KOPT-K1 (cell line): ENCODE data around the gene HHAT.
"Not testable (repeated sequence)": the region's sequence is repeated elsewhere in the genome, so short reads cannot be mapped to it uniquely, and the experiment has no call there.

Source experiments
- H3K27ac ChIP-seq: fragments of 200-600 bp; sonication (generic); 2 replicates; pipeline ENCODE4 v1.5.1; 2016; ENCODE audit warnings: antibody characterized with exemption, mild to moderate bottlenecking, low read depth, low read length; ENCODE audit not compliant: poor library complexity, severe bottlenecking
- H3K36me3 ChIP-seq: fragments of 200-600 bp; sonication (generic); 2 replicates; pipeline ENCODE4 v1.5.1; 2017; ENCODE audit warnings: antibody characterized with exemption, mild to moderate bottlenecking, low read length, moderate library complexity; ENCODE audit not compliant: insufficient read depth
- H3K9me3 ChIP-seq: fragments of 200-600 bp; sonication (generic); 2 replicates; pipeline ENCODE4 v1.5.1; 2017; ENCODE audit warnings: antibody characterized with exemption, low read length, mild to moderate bottlenecking; ENCODE audit not compliant: insufficient read depth, poor library complexity, severe bottlenecking

HHAT gene

DNA sequence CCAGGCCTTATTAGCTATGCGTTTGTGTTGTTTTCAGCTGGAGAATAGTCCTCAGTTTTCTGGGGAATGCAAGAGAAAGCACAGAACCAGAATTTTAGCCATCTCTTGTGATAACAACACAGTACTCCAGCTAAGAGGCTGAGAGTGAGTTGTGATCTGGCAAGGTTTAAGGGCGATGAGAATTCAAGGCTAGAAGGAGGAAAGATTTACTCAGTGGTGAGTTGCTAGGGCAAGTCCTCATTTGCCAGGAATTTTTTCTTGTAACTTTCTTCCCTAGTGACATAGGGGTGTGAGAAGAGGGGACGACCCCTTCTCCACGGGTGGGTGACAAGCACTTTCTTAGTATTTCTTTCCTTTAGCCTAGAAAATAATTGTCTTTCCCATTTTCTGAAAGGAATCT lies 53.2 kb downstream of the HHAT start:
- no peaks in the 10 kb centered on the region for H3K9me3 ChIP-seq
- H3K36me3 ChIP-seq: no peaks in the 10 kb centered on the region
- H3K27ac ChIP-seq: no peak overlapping the region

DNA sequence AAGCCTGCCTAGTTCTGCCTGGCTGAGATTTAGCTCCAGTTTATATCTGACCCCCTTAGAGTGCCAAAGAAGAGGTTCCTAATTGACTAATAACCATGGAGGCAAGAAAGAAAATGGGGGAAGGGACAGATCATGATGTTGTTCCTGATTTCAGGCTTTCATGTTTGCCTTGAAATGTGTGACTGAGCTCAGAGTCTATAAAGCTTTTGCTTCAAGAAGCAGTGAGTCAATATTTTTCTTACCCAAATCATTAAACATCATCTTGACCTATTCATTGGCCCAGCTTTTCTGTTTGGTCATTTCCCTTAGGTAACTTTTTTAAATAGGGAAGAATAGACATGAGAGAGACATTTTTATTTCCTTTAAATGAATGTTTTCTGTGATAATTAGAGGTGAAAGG lies 55.9 kb downstream of the HHAT start:
- H3K9me3 ChIP-seq: no peaks in the 10 kb centered on the region
- H3K36me3 ChIP-seq: no peaks in the 10 kb centered on the region
- no peak overlapping the region for H3K27ac ChIP-seq

DNA sequence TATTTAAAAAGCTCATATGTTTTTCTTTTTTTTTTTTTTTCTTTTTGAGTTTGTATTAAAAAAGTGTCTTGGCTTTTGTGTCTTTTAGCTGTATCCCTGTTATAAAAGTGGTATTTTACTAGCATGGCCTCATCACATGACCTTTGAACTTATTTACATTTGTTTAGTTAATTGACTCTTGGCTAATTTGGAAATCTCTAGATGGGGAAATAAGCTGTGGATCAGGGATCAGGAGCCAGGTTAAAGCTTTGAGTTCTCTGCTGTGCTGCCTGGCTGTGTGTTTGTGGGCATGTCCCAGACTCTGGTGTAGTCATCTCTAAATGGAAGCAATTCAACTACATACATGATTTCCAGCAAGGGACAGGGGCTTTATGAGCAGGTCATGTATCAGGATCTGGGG lies 56.5 kb downstream of the HHAT start:
- Histone ChIP-seq H3K27ac (no peak overlapping the region), H3K36me3 (no peaks in the 10 kb centered on the region), H3K9me3 (no peaks in the 10 kb centered on the region)

DNA sequence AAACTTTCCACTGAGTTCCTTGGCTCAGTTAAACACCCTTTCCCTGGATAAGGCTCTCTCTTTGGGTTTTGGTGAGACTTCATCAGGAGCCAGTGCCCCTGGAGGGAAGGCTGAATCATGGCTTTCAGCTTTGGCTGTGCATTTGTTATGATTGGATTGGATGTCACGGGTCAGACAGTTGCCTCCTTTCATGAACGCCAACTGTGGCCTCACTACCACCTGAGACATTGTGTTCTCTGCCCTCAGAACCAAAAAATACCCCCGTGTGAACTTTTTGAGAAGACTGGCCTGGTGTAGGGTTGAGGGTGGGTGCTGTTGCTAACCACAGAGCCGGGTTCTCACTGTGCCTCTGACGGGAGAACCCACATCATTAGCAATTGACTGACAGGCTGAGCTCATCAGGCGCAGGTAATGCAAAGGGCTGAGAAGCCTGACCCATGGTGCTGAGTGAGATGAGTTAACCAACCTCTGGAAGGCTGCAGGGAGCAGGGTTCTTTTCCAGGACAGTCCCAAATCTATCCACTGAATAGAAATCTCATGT lies 65.6 kb downstream of the HHAT start:
- no peaks in the 10 kb centered on the region for H3K36me3 ChIP-seq
- peak overlapping the region; percentile 2 for H3K27ac ChIP-seq
- H3K9me3 ChIP-seq: no peaks in the 10 kb centered on the region

DNA sequence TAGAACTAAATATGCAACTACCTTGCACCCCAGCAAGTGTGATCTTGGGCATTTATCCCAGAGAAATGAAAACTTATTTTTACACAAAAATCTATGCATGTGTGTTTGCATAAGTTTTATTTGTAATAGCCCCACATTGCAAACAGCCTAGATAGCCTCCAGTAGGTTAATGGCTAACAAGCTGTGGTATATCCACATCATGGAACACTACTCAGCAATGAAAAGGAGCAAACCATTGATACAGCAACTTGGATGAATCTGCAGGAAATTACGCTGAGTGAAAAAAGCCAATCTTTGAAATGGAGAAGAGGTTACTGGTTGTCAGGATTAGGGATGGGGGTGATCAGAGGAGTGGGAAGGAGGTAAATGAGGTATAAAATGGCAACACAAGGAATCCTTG lies 67.8 kb downstream of the HHAT start:
- no peaks in the 10 kb centered on the region for H3K36me3 ChIP-seq
- no peaks in the 10 kb centered on the region for H3K9me3 ChIP-seq
- no peak overlapping the region for H3K27ac ChIP-seq

DNA sequence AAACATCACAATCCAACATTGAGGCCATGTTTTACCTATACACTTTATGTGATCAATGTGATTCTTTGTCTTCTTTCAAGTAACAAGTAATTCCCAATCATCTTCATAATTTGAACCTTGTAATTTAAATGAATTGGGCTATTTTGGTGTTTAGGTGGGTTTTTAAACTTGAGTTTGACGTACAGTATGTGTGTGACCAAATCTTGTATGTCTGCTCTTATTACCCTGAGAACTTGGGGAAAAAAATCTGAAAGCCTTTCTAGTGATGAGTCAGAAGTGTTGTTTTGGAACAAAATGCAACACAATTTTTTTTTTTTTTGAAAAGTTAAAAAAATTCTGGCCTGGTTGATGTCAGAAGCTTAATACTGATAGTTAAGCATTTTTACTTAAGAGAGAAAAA lies 68.5 kb downstream of the HHAT start:
- no peak overlapping the region for H3K27ac ChIP-seq
- no peaks in the 10 kb centered on the region for H3K9me3 ChIP-seq

DNA sequence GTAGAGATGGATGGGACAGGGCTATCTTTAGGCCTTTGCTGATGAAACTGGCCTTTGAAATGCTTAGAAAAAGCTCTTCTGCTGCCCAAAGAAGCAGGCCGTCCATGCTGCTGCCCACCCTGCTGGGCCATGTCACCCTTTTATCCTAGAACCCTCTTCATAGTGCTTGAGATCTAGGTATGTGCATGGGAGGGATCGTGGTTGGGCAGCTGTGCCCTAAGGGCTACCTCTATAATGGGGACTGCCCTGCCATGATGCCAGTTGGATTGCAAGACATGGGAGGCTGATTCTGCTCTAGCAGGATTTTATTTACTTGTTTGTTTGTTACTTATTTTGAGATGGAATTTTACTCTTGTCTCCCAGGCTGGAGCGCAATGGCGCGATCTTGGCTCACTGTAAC lies 69.0 kb downstream of the HHAT start:
- Histone ChIP-seq H3K9me3 (no peaks in the 10 kb centered on the region), H3K36me3 (no peaks in the 10 kb centered on the region), H3K27ac (no peak overlapping the region)

More for the DNA sequence above, 68.5 kb downstream of the HHAT start:
- no peaks in the 10 kb centered on the region for H3K36me3 ChIP-seq

DNA sequence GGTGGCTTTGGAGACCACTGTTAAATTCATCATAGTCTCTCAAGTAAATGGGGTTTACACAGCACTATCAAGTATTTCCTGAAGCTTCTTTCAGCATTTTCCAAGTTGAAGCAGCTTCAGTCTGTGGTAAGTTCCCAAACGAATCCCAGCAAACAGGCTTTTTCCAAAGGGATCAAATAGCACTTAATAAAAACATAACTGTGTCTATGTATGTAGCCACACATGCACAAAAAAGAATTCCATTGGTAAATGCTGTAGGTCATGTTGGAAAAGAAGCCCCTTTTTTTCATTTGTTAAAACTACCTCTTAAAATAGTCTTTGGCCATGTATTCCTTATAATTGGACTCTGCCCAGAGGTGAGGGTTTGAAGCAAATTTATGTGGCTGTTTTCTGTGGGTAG lies 69.8 kb downstream of the HHAT start:
- Histone ChIP-seq H3K9me3 (no peaks in the 10 kb centered on the region), H3K36me3 (no peaks in the 10 kb centered on the region), H3K27ac (no peak overlapping the region)

DNA sequence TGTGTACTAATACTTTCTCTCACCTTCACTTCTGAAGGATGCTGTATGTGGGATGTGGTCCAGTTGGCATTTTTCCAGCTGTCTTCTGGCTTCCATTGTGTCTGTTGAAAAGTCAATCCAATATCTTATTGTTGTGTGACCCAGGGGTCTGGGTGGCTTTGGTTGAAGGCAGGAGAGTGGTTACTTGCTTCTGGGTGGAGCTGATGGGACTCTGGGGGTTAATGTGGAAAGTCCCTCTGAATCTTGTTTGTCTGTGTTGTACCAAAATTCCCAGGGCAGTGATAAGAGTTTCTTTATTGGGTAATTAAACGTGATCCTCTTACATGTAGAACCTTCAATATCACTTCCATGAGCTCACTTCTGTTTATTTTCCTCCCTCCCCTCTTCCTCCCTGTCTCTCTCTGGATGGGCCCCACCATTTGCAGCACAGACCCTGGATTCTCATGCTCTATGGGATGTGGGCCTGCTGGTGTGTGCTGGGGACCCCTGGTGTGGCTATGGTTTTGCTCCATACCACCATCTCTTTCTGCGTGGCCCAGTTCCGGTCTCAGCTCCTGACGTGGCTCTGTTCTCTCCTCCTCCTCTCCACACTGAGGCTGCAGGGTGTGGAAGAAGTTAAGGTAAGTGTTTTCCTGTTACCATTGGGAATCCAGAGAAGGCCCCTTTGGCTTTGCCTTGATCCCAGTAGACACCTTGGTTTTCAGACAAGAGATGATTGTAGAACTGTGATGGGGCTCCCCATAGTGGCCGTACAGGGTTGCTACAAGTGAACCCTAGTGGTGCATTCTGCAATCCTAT lies 71.5 kb downstream of the HHAT start:
- Histone ChIP-seq H3K9me3 (no peaks in the 10 kb centered on the region), H3K36me3 (no peaks in the 10 kb centered on the region), H3K27ac (no peak overlapping the region)

DNA sequence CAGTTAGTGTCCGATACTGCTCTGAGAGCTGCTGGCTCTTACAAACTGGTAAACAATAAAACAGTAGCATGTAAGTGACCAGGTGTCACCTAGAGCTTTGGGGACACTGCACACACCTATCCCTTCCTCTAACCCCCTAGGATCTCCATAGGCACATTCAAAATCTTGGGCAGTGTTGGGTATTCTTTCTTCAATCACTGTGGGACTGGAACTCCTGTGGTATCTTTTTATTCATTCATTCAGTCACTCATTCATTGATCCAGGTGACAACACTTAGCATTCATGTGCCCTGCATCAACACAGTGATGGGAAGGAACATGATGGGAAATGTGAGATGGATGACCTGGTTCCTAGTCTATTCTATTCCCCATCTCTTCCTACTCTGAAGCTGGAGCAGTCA lies 73.9 kb downstream of the HHAT start:
- Histone ChIP-seq H3K9me3 (no peaks in the 10 kb centered on the region), H3K27ac (no peak overlapping the region), H3K36me3 (no peaks in the 10 kb centered on the region)

DNA sequence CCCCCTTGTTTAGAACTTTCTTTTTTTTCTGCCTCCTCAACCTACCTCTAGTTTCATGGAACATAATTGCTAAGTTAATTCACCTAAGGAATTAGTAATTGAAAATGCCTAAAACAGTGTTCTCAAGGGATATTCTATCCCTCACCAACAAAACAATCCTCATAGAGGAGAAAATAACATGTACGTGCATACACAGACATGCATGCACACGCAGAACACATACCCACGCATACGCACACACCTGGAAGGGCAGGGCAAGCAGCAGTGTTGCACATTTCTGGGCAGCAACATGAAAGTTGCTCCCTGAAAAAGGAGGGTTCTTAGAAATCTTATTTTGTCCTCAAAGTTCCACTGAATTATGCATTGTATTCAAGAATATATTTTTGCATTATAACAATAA lies 76.6 kb downstream of the HHAT start:
- no peak overlapping the region for H3K27ac ChIP-seq
- H3K9me3 ChIP-seq: no peaks in the 10 kb centered on the region
- no peaks in the 10 kb centered on the region for H3K36me3 ChIP-seq

DNA sequence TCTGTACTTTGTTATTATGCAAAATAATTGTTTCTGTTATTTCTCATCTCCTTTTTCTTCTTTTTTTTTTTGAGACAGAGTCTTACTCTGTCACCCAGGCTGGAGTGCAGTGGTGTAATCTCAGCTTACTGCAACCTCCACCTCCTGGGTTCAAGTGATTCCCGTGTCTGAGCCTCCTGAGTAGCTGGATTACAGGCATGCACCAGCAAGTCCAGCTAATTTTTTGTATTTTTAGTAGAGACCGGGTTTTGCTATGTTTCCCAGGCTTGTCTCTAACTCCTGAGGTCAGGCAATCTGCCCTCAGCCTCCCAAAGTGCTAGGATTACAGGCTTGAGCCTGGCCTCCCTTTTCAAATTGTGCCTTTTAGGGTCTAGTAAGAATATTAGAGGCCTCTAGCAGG lies 77.6 kb downstream of the HHAT start:
- H3K9me3 ChIP-seq, H3K27ac ChIP-seq, H3K36me3 ChIP-seq: not testable (repeated sequence)

DNA sequence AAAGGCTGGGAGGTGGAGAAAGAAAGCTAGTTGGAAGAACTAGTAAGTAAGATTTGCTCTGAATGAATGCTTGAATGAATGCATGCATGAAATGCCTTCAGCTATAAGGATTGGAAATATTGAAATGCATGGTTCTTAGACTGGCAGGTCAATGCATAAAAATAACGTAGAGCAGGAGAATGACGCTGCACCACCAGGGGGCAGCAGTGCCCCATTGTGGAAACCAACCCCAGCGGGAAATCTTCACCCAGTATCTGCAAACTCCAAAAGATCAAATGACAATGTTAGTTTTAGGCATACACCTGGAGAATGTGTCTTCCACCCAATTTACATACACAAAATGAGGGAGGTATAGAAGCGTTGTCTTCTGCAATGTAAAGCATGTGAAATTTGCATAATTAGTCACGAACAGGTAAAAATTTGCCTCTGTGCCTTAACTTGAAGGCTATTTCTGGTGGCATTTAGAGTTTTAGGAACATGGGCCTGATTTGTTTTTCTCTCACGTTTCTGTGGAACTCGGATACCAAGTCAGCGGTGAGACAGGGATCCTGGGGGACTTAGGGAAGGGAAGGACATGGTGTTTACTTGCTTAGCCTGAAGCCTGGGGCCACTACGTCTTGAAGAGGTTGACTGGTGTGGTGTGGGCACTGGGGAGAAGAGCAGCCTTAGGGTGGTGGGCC lies 78.6 kb downstream of the HHAT start:
- Histone ChIP-seq H3K9me3 (no peaks in the 10 kb centered on the region), H3K27ac (no peak overlapping the region), H3K36me3 (no peaks in the 10 kb centered on the region)

DNA sequence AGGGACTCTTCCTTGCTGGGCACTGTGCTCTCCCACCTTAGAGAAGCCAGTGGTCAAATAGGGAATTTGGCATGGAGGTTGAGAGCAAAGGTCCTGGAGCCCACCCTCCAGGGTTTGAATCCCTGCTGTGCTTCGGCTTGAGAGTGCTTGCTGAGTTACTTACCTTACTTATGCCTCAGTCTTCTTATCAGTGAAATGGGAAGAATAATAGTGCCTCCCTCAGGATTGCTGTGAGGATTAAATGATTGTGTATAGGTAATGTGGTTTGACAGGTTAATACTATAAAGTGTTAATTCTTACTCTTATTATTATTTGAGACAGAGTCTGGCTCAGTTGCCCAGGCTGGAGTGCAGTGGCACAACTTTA lies 79.2 kb downstream of the HHAT start:
- H3K9me3 ChIP-seq: no peaks in the 10 kb centered on the region
- H3K36me3 ChIP-seq: no peaks in the 10 kb centered on the region
- no peak overlapping the region for H3K27ac ChIP-seq

DNA sequence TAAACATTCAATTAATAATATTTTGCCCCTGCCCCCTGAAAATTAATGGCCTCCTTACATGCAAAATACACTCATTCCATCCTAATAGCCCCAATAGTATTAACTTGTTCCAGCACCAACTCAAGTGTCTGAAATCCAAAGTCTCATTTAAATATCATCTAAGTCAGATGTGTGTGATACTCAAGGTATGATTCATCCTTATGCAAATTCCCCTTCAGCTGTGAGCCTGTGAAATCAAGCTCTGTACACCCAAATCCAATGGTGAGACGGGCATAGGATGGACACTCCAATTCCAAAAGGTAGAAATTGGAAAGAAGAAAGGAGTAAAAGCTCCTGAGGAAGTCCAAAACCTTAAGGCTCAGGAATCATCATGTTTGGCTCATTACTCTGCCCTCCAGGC lies 83.5 kb downstream of the HHAT start:
- no peaks in the 10 kb centered on the region for H3K36me3 ChIP-seq
- H3K27ac ChIP-seq: no peak overlapping the region
- H3K9me3 ChIP-seq: no peaks in the 10 kb centered on the region

DNA sequence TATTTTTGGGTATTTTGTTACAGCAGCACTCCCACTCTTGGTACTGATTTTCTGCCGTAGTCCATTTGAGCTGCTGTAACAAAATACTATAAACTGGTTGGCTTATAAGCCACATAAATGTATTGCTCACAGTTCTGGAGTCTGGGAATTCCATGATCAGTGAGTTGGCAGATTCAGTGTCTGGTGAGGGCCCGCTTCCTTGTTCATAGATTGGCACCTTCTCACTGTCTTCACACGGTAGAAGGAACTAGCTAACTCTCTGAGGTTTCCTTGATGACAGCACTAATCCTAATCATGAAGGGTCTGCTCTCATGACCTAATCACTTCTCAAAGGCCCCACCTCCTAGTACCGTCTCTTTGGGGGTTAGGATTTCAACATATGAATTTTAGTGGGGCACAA lies 85.2 kb downstream of the HHAT start:
- Histone ChIP-seq H3K9me3 (no peaks in the 10 kb centered on the region), H3K27ac (no peak overlapping the region), H3K36me3 (no peaks in the 10 kb centered on the region)
